ENCODE results near the gene AXIN2. TPM values are rescaled to one million over a fixed set of nuclear protein-coding genes. Genes with fewer than 3 reads are reported as not detected.

AXIN2 gene
- total and polyA plus RNA-seq, 10 of the 15 experiments (the other 5 are each of a cell fraction or from before 2014, with no cell fraction given), result 0.47 to 7.8 (median 3.1) TPM

DNA sequence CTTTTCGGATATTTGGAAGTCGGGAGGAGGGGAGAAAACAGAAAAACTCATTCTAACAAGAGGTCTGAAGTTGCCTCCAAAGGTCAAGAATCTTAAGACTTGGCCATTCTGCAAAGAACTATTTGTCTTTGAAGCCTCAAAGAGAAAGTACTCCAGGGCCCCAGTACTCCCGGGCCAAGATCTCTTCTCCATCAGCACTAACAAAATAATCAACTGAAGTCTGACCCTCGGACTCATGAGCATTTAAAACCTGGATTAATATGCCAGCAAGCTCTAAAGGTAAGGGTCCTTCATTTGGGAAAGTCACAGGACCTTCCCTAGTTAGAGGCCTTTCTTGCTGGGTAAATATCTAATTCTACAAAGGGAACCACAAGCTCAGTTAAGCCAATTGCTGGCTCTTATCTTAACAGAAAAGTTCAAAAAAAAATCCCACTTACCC is 4.5 kb downstream of the AXIN2 start:
- CTCF ChIA-PET, result interaction anchor here (0.6 to 2.5 kb wide), 22 partner anchors 11 to 583 kb away, joined by 3 to 18 read pairs (median 4); no protein-coding TSS in a partner anchor
- 0% methylated on average over 4 of the region's 4 CpGs for WGBS (ENCODE audit: insufficient coverage, insufficient replicate concordance, low lambda C conversion rate, missing lambda C conversion rate)
- no peak overlapping the region for H3K27ac ChIP-seq (ENCODE audit: control insufficient read depth, insufficient read depth)
- peaks cover 0 to 5% of the 10 kb centered on the region in 2 experiments; a peak in 2 of 4 replicates for H3K27me3 ChIP-seq (replicated peaks in 1 of 2; ENCODE audit: control insufficient read depth in 2 of 2, insufficient read depth in 2 of 2, low read length in 1 of 2)
- no peak for ATAC-seq
- intact Hi-C loops (cut with micrococcal nuclease; ENCODE audit: unreplicated experiment), result loop anchor here (1.0 to 5.0 kb wide), 5 partner anchors 100 to 608 kb away; no protein-coding TSS in a partner anchor
- H3K9ac ChIP-seq (ENCODE audit: control insufficient read depth, insufficient read depth, low read length), result peak overlapping the region; percentile 35; the same call in 1 of the 2 replicates
- RAD21 ChIA-PET (ENCODE audit: unreplicated experiment), result interaction anchor here (0.8 to 3.5 kb wide), 7 partner anchors 12 to 262 kb away, joined by 3 to 17 read pairs (median 3); no protein-coding TSS in a partner anchor
- peak overlapping the region; percentile 49; the same call in 1 of the 2 replicates for H3K4me3 ChIP-seq
- H3K4me2 ChIP-seq (ENCODE audit: control insufficient read depth, insufficient read depth), result peak overlapping the region; percentile 20; the same call in 1 of the 2 replicates
- H3K4me1 ChIP-seq (ENCODE audit: control insufficient read depth, insufficient read depth, low read length), result peaks cover 4% of the 10 kb centered on the region; the same call in 1 of the 2 replicates
- TF ChIP-seq JUNB (IDR thresholded peaks at IDR 0.05) (no peak), NFYA (IDR thresholded peaks at IDR 0.05; ENCODE audit: borderline replicate concordance, low read depth, low read length) (no peak), PAX5 (IDR thresholded peaks at IDR 0.05; ENCODE audit: borderline replicate concordance, low read depth, low read length) (no peak), NR2F1 (conservative IDR thresholded peaks at IDR 0.05) (no peak)
- TF ChIP-seq, protein P1, sequence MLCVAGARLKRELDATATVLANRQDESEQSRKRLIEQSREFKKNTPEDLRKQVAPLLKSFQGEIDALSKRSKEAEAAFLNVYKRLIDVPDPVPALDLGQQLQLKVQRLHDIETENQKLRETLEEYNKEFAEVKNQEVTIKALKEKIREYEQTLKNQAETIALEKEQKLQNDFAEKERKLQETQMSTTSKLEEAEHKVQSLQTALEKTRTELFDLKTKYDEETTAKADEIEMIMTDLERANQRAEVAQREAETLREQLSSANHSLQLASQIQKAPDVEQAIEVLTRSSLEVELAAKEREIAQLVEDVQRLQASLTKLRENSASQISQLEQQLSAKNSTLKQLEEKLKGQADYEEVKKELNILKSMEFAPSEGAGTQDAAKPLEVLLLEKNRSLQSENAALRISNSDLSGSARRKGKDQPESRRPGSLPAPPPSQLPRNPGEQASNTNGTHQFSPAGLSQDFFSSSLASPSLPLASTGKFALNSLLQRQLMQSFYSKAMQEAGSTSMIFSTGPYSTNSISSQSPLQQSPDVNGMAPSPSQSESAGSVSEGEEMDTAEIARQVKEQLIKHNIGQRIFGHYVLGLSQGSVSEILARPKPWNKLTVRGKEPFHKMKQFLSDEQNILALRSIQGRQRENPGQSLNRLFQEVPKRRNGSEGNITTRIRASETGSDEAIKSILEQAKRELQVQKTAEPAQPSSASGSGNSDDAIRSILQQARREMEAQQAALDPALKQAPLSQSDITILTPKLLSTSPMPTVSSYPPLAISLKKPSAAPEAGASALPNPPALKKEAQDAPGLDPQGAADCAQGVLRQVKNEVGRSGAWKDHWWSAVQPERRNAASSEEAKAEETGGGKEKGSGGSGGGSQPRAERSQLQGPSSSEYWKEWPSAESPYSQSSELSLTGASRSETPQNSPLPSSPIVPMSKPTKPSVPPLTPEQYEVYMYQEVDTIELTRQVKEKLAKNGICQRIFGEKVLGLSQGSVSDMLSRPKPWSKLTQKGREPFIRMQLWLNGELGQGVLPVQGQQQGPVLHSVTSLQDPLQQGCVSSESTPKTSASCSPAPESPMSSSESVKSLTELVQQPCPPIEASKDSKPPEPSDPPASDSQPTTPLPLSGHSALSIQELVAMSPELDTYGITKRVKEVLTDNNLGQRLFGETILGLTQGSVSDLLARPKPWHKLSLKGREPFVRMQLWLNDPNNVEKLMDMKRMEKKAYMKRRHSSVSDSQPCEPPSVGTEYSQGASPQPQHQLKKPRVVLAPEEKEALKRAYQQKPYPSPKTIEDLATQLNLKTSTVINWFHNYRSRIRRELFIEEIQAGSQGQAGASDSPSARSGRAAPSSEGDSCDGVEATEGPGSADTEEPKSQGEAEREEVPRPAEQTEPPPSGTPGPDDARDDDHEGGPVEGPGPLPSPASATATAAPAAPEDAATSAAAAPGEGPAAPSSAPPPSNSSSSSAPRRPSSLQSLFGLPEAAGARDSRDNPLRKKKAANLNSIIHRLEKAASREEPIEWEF (IDR thresholded peaks at IDR 0.05; ENCODE audit: insufficient replicate concordance, low read depth, low read length), result no peak
- H2AFZ ChIP-seq (ENCODE audit: control insufficient read depth, low read depth, low read length), result no peak overlapping the region
- H3K79me2 ChIP-seq (ENCODE audit: control insufficient read depth, insufficient read depth, low read length), result no peaks in the 10 kb centered on the region; the same call in 1 of the 2 replicates
- H3K9me3 ChIP-seq (replicated peaks; ENCODE audit: control insufficient read depth, insufficient read depth, low read length), result no peaks in the 10 kb centered on the region
- POLR2A ChIA-PET, result interaction anchor here (1.1 to 1.2 kb wide), 2 partner anchors 10 to 262 kb away, joined by 3 to 6 read pairs; no protein-coding TSS in a partner anchor
- BruUV-seq (replicated peaks), result no TSS peak
- no peak for FAIRE-seq
- H4K20me1 ChIP-seq (ENCODE audit: control insufficient read depth, insufficient read depth), result no peaks in the 10 kb centered on the region; the same call in 1 of the 2 replicates
- SMC1A ChIA-PET (ENCODE audit: uncharacterized antibody, unreplicated experiment), result interaction anchor here (0.7 to 5.3 kb wide), 14 partner anchors 8 to 430 kb away, joined by 3 to 36 read pairs (median 3); no protein-coding TSS in a partner anchor
- in situ Hi-C loops (cut with MboI), result loop anchor here (5.0 to 25.0 kb wide), 2 partner anchors 325 to 595 kb away; no protein-coding TSS in a partner anchor
- no peaks in the 10 kb centered on the region for H3K36me3 ChIP-seq (ENCODE audit: control insufficient read depth in 2 of 2, insufficient read depth in 2 of 2, low read length in 1 of 2)
- no peak for DNase-seq (ENCODE audit: low read depth, low spot score)
